Smooth muscle cell (in vitro differentiated cells): ENCODE data around the gene LRRTM4. TPM values are rescaled to one million over a fixed set of nuclear protein-coding genes. Genes with fewer than 3 reads are reported as not detected.

Experiments
- DNase-seq: peaks from one replicate; lab custom pipeline; 2025; ENCODE audit not compliant: unreplicated experiment; lab: John Stamatoyannopoulos, UW
- H2AFZ ChIP-seq: fragments of 200-600 bp; sonication (generic); 2 replicates; pipeline ENCODE4 v1.6.0; 2016; ENCODE audit warnings: antibody characterized with exemption, low read depth, mild to moderate bottlenecking
- H3F3A ChIP-seq: fragments of 200-600 bp; sonication (generic); 2 replicates; pipeline ENCODE4 v1.6.0; 2017; ENCODE audit warnings: antibody characterized with exemption, low read depth
- H3K27ac ChIP-seq: fragments of 200-600 bp; sonication (generic); 2 replicates; pipeline ENCODE4 v1.5.1; 2016; ENCODE audit warnings: low read depth, mild to moderate bottlenecking
- H3K27me3 ChIP-seq: fragments of 200-600 bp; sonication (generic); 2 replicates; pipeline ENCODE4 v1.6.1; 2016; ENCODE audit warnings: low read depth, mild to moderate bottlenecking
- H3K36me3 ChIP-seq: fragments of 200-600 bp; sonication (generic); 2 replicates; pipeline ENCODE4 v1.5.1; 2016; ENCODE audit warnings: low read depth
- H3K4me1 ChIP-seq: fragments of 200-600 bp; sonication (generic); 2 replicates; pipeline ENCODE4 v1.5.1; 2016; ENCODE audit warnings: low read depth
- H3K4me2 ChIP-seq: fragments of 200-600 bp; sonication (generic); 2 replicates; pipeline ENCODE4 v1.6.0; 2016; ENCODE audit warnings: mild to moderate bottlenecking
- H3K4me3 ChIP-seq: fragments of 200-600 bp; sonication (generic); 2 replicates; pipeline ENCODE4 v1.5.1; 2016; ENCODE audit warnings: mild to moderate bottlenecking
- H3K79me2 ChIP-seq: fragments of 200-600 bp; sonication (generic); 2 replicates; pipeline ENCODE4 v1.6.0; 2016; ENCODE audit warnings: low read depth, mild to moderate bottlenecking
- H3K9ac ChIP-seq: fragments of 200-600 bp; sonication (generic); 2 replicates; pipeline ENCODE4 v1.6.0; 2016; ENCODE audit warnings: low read depth
- H3K9me3 ChIP-seq: fragments of 200-600 bp; sonication (generic); replicated peaks from 2 replicates; pipeline ENCODE4 v1.5.1; 2016; ENCODE audit warnings: low read depth
- H4K20me1 ChIP-seq: fragments of 200-600 bp; sonication (generic); 2 replicates; pipeline ENCODE4 v1.6.0; 2016; ENCODE audit warnings: low read depth
- CTCF ChIP-seq: fragments of 200-600 bp; sonication (generic); IDR thresholded peaks from 2 replicates; pipeline ENCODE4 v1.5.1; 2017; ENCODE audit warnings: borderline replicate concordance, mild to moderate bottlenecking, antibody characterized with exemption; ENCODE audit not compliant: insufficient read depth, poor library complexity, severe bottlenecking
- WGBS: methylation state at CpG from one replicate; pipeline ENCODE4 v1.1.7; 2016; ENCODE audit warnings: low lambda C conversion rate; 5-methylcytosine and 5-hydroxymethylcytosine counted together
- polyA plus RNA-seq: library from polyadenylated mRNA; unstranded; fragments of >200 nt; fragmentation: Nextera tagmentation; extraction: Ambion mirVana; gene quantifications from 2 replicates; pipeline ENCODE4 v1.2.1, GENCODE V29; 2016
- total RNA-seq: library from RNA; depleted of rRNA; stranded (reverse); fragments of >200 nt; gene quantifications from 2 replicates; pipeline ENCODE4 v1.2.3, GENCODE V29; 2014

Gene LRRTM4
- total and polyA plus RNA-seq, 2 experiments from 2014 or later: 1.4 to 5.5 TPM

GRCh38 chr2:77013457-77013856 lies 508.7 kb downstream of the LRRTM4 start:
- H3K4me2 ChIP-seq: no peak overlapping the region
- H3K4me3 ChIP-seq: no peak overlapping the region
- peaks cover 15% of the 10 kb centered on the region for H3K4me1 ChIP-seq
- no peaks in the 10 kb centered on the region for H3F3A ChIP-seq
- H3K79me2 ChIP-seq: no peaks in the 10 kb centered on the region
- no peak overlapping the region for H2AFZ ChIP-seq
- DNase-seq: no peak
- no peak for TF ChIP-seq CTCF
- H3K27me3 ChIP-seq: no peaks in the 10 kb centered on the region
- H3K36me3 ChIP-seq: no peaks in the 10 kb centered on the region
- no peaks in the 10 kb centered on the region for H4K20me1 ChIP-seq
- no peak overlapping the region for H3K27ac ChIP-seq
- no peak overlapping the region for H3K9ac ChIP-seq
- no peaks in the 10 kb centered on the region for H3K9me3 ChIP-seq
- WGBS: 87% methylated on average over 2 of the region's 2 CpGs

- Histone ChIP-seq H3K9me3 (no peaks in the 10 kb centered on the region), H3K4me3 (no peak overlapping the region), H3K36me3 (no peaks in the 10 kb centered on the region), H3F3A (no peaks in the 10 kb centered on the region), H3K4me2 (peak overlapping the region; percentile 18), H3K27ac (peak overlapping the region; percentile 49), H3K4me1 (peaks cover 20% of the 10 kb centered on the region), H3K27me3 (no peaks in the 10 kb centered on the region), H3K9ac (no peak overlapping the region), H3K79me2 (no peaks in the 10 kb centered on the region), H4K20me1 (no peaks in the 10 kb centered on the region), H2AFZ (no peak overlapping the region)
- TF ChIP-seq CTCF: no peak
- 32% methylated on average over 3 of the region's 3 CpGs for WGBS
- no peak for DNase-seq
Measured at GRCh38 chr2:77009307-77009706, 512.9 kb downstream of the LRRTM4 start.

- WGBS: 13% methylated on average over 1 of the region's 1 CpG
- peaks cover 20% of the 10 kb centered on the region for H3K4me1 ChIP-seq
- peak overlapping the region; percentile 18 for H3K4me2 ChIP-seq
Measured at GRCh38 chr2:77008853-77009252, 513.3 kb downstream of the LRRTM4 start.

More at GRCh38 chr2:77008853-77009252, 513.3 kb downstream of the LRRTM4 start:
- no peak for DNase-seq
- no peaks in the 10 kb centered on the region for H3F3A ChIP-seq
- no peaks in the 10 kb centered on the region for H4K20me1 ChIP-seq
- no peak for TF ChIP-seq CTCF
- no peaks in the 10 kb centered on the region for H3K27me3 ChIP-seq
- peak overlapping the region; percentile 49 for H3K27ac ChIP-seq
- no peaks in the 10 kb centered on the region for H3K9me3 ChIP-seq
- H2AFZ ChIP-seq: no peak overlapping the region
- no peak overlapping the region for H3K9ac ChIP-seq
- H3K79me2 ChIP-seq: no peaks in the 10 kb centered on the region
- no peak overlapping the region for H3K4me3 ChIP-seq
- no peaks in the 10 kb centered on the region for H3K36me3 ChIP-seq
